ENCODE data around the gene DEFB132.
"Not testable (repeated sequence)": the region's sequence is repeated elsewhere in the genome, so short reads cannot be mapped to it uniquely, and the experiment has no call there.

The DEFB132 gene, protein sequence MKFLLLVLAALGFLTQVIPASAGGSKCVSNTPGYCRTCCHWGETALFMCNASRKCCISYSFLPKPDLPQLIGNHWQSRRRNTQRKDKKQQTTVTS

DNA sequence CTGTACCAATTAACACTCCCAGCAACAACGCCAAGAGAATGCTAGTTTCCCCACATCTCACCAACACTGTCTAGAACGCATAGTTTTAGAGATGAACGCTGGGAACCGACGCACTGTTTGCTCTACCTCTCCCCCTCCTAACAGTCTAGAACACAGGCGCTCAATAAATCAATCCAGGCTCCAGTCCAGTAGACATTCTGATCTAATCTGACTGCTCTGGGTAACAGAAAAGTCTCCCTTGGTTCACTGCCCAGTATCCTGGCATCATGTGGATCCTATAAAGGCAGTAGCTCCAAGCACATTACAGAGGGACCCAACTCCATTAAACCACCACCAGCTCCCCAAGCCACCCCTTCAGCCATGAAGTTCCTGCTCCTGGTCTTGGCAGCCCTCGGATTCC, at the start of gene DEFB132:
Gene DEFB132 (plus strand): TSS at position 306 of the 400 bp plus-strand sequence. CDS start 55 bp downstream, at position 361.
- DNase-seq (ENCODE audit: low spot score): no peak

DNA sequence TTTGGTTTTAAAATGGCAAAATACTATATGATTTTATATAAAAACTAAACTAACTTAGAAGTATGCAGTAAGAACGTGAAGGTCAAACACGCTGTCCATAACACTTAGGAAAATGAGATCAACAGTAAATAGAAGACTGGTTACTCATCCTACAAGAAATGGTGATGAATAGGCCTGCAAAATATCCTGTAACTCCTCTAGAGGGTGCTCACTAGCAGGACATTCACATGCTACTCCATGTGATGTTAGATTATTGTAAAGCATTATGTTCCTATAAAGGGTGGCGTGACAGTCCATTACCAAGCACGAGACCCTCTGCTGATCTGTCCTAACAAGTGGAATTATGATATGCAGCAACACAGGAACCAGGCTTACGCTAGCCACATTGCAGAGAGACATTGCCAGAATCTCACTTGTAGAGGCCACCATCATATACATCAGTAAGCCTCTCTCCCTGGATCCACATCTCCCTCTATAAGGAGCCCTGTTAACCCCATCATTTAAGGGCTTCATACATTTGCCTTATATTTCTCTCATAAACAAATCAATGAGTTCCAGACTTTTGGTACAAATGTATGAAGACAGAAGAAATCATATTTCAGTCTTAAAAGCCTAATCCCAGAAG, 48.5 kb upstream of the DEFB132 start:
- peak; percentile 17 for DNase-seq (ENCODE audit: low spot score)

DNA sequence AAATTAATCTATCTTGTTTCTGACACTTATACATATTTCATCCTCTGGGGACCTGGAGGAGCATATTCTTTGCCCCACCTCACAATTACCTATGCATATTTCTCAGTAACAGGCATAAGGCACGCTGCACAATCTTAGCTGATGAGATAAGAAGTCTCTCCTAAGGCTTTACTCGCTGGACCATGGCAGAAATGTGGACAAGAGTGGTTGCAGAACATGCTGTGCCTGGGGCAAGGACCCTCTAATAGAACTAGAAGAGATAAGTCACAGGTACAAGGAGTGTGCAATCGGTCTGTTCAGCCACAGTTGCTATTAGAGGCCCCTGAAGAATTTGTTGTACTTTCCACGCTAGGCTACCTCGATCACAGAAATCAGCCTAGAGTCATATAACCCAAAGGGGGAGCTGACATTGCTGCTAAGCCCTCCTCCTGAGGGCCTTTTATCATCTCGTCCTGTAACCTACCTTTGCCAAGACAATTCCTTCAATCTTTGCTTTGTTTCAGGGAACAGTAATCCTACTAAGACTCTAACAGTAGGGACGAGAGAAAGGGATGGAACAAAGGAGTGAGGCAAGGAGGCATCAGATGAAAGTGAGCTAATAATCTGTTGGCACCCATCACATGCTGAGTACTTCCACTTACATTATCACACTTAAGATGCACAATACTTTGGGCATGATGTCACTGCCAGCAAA, 46.6 kb upstream of the DEFB132 start:
- DNase-seq (ENCODE audit: low spot score): no peak

DNA sequence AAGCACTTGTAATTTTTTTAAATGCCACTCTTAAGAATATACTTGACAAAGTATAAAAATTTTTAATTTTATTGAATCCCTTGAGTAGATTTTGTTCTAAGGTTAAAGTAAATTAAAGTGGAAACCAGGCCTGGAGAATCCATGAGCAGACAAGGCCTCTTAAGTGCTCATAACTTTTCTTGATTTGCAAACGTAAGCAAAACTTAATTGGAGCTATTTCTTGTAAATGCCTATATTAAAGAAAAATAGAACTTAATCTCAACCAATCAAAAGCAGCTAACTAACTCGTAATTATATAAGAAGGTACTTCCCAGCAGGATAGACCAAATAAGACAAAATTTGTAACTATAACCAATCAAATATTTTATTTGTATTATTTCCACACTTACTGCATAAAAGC, 43.1 kb upstream of the DEFB132 start:
- DNase-seq (ENCODE audit: low spot score): no peak

DNA sequence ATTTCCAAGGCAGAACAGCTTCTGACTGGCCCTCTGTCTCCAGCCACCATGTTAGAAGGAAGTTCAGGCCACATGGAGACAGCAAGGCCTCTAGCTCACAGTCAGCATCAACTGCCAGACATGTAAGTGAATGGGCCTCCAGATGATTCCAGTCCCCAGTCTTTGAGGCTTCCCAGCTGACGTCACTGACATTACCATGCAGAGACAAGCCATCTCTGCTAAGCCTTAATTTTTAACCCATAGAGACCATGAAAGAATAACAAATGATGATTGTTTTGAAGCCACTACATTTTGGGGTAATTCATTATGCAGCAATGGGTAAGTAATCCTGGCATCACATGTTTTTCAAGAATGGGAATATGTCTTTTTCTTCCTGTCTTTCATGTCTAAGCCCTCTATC, 41.7 kb upstream of the DEFB132 start:
- DNase-seq (ENCODE audit: low spot score): no peak

DNA sequence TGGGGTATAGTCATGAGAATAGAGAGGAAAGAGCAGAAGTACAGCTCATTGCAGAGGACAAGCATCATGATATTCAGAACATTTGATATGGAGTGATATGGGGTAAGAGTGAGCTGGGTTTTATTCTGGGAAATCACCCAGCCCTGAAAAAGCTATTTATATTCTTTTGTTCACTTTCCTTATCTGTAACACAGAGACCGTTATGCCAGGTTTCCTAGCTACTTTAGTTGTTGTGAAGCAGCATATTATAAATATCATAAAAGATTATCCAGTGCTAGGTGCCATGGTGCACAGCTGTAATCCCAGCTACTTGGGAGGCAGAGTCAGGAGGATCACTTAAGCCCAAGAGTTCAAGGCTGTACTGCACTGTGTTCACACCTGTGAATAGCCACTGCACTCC, 40.3 kb upstream of the DEFB132 start:
- DNase-seq (ENCODE audit: low spot score): no peak

DNA sequence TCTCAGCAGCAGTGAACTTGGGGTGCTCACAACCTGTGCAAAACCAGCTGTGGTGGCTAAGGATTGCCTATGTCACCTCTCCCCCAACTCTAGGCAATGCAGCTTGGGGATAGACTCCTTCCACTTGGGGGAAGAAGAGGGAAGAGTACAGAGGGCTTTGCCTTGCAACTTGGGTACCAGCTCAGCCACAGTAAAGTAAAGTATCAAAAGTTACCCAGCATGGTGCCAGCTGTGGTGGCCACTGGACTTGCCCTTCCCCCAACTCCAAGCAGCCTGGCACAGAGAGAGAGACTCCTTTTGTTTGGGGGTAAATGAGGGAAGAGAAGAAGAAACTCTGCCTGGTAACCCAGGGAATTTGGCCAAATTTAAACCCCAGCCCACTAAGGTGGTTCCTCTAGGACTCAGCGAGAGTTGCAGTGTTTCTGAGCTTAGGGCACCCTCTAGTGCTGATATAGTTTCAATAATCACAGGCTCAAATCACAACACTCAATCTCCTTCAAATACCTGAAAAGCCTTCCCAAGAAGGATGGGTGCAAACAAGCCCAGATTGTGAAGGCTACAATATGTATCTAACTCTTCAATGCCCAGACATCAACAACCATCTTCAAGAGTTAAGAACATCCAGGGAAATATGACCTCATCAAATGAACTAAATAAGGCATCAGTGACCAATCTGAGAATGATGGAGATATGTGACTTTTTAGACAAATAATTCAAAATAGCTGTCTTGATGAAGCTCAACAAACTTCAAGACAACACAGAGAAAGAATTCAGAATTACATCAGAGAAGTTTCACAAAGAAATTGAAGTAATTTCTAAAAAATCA, 38.0 kb upstream of the DEFB132 start:
- DNase-seq (ENCODE audit: low spot score): peak; percentile 10

DNA sequence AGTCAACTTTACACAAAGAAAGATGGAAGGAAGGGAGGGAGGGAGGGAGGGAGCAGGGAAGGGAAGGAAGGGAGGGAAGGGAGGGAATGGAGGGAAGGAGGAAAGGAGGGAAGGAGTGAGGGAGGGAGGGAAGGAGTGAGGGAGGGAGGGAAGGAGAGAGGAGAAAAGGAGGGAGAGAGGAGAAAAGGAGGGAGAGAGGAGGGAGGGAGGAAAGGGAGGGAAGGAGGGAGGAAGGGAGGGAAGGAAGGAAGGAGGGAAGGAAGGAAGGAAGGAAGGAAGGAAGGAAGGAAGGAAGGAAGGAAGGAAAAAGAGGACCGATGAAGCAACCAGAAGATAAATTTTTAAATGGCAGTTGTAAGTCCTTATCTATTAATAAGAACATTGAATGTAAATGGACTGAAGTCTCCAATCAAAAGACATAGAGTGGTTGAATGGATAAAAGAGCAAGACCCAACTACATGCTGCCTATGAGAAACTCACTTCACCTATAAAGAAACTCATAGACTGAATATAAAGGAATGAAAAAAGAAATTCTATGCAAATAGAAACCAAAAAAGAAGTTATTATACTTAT, 36.2 kb upstream of the DEFB132 start:
- no peak for DNase-seq (ENCODE audit: low spot score)

DNA sequence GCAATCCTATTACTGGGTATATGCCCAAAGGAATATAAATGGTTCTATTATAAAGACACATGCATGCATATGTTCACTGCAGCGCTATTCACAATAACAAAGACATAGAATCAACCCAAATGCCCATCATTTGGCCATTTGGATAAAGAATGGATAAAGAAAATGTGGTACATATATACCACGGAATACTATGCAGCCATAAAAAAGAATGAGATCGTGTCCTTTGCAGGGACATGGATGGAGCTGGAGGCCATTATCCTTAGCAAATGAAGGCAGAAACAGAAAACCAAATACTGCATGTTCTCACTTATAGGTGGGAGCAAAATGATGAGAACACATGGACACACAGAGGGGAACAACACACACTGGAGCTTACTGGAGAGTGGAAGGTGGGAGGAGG, 31.6 kb upstream of the DEFB132 start:
- DNase-seq (ENCODE audit: low spot score): not testable (repeated sequence)

DNA sequence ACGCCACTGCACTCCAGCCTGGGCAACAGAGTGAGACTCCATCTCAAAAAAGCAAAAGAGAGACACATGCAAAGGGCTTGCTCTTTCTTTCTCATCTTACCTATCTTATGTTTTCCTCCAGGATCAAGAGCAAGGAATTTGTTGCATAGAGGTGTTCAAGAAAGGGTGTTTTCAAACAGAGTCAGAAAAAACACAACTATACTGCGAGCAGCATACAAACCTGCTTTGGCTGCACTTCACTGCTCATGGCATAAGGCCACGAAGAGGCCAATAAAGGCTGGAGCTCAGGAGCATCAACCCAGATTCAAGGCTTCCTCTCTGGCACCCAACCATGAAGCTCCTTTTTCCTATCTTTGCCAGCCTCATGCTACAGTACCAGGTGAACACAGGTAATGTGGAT, 30.6 kb upstream of the DEFB132 start, which contains the start of gene DEFB129:
Gene DEFB129 (plus strand): TSS at position 301 of the 400 bp plus-strand sequence. CDS start 31 bp downstream, at position 332.
- no peak for DNase-seq (ENCODE audit: low spot score)

DNA sequence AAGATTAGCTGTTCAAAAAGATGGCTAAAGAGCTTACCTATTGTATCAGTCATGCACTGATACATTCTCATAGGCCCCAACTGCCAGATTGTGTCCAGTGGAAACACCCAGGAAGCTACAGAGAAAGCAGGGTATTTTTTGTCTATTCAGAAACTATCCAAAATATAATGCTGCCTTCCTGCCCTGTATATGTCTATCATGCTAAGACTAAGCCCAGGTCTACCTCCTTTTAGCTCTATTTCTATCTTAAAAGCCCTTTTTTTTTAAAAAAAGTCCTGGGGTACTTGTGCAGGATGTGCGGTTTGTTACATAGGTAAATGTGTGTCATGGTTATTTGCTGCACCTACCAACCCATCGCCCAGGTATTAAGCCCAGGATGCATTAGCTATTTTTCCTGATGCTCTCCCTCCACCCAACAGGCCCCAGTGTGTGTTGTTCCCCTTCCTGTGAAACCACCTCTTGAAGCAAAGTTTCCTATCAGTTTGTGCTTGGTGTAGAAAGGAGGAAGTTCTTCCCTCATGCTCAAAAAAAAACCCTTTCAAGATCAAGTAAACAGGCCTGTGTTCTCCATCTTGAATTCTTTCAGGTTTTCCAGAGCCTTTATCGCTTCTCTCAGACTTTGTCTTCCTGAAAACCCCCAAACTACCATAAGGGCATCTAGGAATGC, 30.0 kb upstream of the DEFB132 start:
- DNase-seq (ENCODE audit: low spot score): no peak

DNA sequence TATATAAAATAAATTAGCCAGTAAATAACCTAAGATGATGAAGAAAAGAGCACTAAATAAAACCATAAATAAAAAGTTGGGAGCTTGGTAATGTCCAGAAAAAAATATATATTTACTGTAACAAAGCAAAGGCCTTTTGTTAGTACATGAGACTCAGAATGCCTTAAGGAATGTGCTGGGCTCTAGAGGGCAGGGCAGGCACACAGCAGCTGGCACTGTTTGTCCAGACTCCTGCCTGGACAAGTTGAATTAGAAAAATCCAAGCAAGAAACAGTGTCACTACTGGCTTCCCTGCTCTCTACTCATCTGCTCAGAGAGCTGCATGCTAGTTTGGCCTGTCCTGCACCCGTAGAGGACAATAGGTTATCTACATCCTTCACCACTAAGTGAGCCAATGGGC, 21.6 kb upstream of the DEFB132 start:
- DNase-seq (ENCODE audit: low spot score): no peak

DNA sequence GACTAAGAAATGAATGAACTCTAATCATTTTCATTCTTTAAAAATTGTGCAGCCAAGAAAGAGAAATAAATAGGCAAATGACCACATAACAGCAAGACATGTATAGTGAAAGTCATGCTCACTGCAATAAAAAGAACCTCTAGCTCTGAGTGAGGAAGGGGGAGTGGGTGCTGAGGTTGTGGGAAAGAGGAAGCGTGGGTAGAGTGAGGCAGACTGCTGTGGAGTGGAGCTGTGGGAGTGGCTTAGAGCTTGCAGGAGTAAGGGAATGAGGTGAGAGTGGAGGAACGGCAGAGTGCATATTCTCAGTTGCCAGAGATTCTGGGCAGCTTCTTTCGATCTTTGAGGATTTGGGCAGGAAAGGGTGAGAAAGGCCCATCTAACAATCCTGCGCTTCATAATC, 20.0 kb upstream of the DEFB132 start:
- no peak for DNase-seq (ENCODE audit: low spot score)

DNA sequence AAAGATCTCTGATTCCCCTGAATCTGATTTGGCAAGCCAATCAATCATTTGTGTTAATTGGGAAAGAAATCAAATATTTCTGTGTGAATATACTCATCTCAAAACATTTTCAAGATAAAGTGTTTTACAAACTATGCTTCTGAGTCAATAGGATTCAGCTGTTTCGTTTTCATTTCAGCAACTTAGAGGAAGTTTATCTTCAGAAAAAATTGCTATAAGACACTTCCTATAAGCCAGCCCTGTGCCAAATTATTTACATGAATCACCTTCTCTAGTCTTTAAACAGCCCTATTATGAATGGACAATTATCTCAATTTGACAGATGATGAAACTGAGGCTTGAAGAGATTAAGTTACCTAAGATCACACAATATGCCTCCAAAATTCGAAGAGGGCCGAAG, 19.6 kb upstream of the DEFB132 start:
- DNase-seq (ENCODE audit: low spot score): no peak

DNA sequence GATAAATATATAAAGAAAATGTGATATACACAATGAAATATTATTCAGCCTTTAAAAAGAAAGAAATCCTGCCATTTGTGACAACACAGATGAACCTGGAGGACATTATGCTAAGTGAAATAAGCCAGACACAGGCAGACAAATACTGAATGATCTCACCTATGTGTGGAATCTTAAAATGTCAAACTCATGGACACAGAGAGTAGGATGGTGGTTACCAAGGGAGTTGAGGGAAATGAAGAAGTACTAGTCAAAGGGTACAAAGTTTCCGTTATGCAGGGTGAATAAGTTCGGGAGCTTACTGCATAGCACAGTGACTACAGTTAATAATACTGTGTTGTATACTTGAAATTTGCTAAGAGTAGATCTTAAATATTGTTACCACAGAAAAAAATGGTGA, 14.6 kb upstream of the DEFB132 start:
- DNase-seq (ENCODE audit: low spot score): no peak

DNA sequence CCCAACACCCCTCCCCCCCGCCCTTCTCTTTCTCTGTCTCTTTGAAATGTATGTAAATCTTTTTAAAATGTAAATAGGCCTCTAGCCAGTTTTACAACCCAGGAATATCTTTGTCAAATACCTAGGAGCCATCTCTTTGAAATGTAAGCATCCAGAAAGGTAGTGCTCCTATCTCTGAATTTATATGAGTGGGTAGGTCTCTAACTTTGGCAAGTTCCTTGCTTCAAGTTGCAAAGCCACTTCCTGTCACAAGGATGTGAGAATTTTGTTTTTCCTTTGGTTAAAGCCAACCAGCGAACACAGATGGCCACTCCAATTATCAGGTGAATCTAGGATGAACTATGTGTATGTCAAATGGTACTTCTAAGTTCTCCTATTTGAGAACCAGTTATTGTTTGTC, 6.2 kb upstream of the DEFB132 start:
- DNase-seq (ENCODE audit: low spot score): no peak

DNA sequence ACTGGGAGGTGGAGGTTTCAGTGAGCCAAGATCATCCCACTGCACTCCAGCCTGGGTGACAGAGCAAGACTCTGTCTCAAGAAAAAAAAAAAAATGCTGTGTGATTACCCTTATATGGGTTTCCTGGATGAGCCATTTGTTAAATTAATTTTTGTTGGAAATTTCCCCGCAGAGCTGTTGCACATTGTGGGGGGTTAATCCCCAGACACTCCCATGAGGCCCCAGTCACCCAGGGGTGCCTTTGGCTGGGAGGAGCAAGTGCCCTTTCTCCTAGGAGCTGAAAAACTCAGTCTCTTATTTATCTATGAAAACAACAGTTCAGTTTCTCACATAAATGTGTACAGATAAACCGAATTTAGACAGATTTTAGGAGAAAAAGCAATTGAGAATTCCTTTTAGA, 4.7 kb upstream of the DEFB132 start:
- DNase-seq (ENCODE audit: low spot score): no peak

DNA sequence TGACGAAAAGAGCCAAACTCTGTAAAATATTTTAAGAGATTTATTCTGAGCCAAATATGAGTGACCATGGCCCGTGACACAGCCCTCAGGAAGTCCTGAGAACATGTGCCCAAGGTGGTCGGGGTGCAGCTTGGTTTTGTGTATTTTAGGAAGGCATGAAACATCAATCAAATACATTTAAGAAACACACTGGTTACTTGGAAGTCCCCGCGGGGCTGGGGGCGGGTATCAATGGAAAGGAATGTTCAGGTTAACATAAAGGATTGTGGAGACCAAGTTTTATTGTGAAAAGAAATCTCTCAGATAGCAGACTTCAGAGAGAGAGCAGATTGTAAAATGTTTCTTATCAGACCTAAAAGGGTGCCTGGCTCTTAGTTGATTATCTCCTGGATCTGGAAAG, 4.1 kb upstream of the DEFB132 start:
- not testable (repeated sequence) for DNase-seq (ENCODE audit: low spot score)

DNA sequence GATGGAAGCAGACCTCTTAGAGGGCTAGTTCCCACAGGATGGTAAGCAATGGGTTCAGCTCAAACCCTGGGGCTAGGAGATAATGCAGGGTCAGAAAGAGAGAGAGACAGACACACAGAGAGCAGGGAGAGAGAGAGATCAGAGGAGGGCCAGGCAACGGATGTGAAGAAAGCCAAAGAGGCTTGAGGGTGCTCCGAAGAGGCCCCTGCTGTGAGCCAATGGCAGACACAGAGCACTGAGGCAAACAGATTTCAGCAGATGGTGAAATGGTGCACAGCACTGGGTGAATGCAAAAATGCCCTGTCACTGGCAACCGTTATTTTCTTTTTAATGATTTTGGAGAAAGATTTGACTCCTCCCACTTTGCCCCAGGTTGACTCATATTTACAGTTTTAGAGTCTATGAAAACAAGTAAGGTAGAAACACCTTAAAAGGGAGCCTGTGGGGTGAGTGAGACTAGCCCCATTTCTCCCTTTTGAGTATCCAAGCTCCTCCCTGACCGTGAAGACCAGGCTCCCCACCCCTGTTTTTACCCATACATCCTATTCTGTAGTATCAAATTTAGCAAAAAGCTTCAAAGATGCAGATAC, 840 bp downstream of the DEFB132 start:
- no peak for DNase-seq (ENCODE audit: low spot score)

DNA sequence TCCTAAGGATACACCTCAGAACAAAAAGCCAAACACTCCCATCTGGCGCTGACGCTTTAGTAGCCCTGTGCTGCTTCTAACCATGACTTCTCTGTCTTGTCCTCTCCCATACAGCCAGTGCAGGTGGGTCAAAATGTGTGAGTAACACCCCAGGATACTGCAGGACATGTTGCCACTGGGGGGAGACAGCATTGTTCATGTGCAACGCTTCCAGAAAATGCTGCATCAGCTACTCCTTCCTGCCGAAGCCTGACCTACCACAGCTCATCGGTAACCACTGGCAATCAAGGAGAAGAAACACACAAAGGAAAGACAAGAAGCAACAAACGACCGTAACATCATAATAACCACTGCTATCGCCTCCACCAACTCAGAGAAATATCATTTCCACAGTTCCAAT, 1.4 kb downstream of the DEFB132 start:
- peak; percentile 35 for DNase-seq (ENCODE audit: low spot score)

DNA sequence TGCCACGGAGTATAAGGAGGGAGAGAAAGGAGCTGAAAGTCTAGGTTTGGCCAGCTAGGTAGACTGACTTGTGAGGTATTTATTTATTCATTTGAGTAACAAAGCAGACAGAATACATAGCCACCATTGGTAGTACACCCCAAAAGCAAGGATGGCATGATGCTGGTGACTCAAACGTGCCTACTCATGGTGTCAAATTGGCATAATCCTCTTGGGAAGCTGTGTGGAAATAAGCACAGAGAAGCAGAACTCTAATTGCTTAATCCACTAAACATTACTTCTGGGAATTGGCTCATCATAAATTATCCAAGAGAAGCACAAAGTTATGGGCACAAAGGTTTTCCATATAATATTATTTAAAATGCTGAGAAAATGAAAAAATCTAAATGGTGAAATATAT, 2.5 kb downstream of the DEFB132 start:
- no peak for DNase-seq (ENCODE audit: low spot score)

DNA sequence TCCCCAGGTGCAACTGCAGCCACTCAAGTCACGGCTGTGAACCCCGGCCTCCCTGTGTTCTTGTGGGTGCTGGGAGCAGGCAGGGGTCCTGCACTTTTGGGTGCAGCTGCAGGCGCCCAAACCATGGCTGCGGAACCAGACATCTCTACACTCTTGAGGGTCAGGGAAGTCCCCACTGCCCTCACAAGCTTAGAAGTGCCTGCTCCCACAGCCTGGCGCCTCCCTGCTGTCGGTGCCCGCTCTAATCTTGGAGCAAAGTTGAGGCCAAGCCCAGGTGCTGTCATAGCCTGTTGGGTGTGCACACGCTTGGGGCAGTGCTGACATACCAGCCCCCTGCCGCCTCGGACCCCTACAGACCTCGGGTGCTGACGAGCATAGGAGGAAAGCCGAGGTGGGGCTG, 6.2 kb downstream of the DEFB132 start:
- no peak for DNase-seq (ENCODE audit: low spot score)

All from hepatic stellate cell (primary cell).